T47D (cell line): ENCODE results near the gene DPPA4.

Experiments
- DNase-seq, 2 experiments: peaks; one replicate each; pipeline versions ENCODE4 v3.0.0 to v3.0.0-alpha.2; 2011 to 2012; ENCODE audit warnings: low read depth in 1 of 2, low spot score in 1 of 2
- JUND ChIP-seq: IDR thresholded peaks from 2 replicates; pipeline ENCODE4 v1.6.1; 2012; ENCODE audit warnings: low read depth
- in situ Hi-C: cut with HindIII; loops from 2 replicates; pipeline ENCODE4 v1.10.0; 2016; ENCODE audit warnings: low sequenced_read_pairs, low pct_unique_long_range_greater_than_20kb

Gene DPPA4

DNA sequence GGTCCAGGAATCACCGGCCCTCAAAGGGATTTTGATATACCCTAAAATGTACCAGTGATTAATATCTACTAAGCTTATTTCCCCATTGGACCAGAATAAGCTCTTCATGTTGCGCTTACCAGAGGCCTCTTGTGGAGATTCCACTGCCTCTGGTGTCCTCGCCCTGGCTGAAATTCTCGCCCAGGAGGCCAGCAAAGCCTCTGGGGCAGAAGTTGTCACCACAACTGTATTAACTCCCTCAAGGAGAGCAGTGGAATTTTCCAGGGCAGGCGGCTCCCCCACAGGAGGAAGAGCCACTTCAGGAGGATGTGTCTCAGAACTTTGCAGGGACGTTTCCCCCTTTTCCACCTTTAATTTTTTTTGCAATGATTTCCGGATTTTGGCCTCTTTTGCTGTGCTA lies 6.9 kb downstream of the DPPA4 start:
- in situ Hi-C loops, result no loop called here
- no peak for TF ChIP-seq JUND

DNA sequence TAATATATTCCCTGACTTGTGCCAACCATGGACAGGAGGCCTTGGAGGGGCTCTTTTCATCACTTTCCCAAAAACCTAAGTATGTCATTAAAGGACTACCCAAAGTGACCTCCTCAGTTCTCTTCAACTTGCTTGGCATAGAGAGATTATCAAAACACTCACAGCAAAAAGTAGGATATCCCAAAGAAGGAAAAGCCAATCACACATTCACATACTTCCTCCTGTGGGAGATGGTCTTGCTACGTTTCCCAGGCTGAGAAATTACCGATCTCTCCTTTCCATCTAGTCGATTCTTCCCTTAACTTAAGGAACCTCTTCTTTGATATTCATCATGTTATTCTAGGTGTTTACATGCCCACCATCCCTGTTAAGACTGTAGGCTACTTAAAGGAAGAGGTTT lies 9.1 kb downstream of the DPPA4 start:
- no peak for TF ChIP-seq JUND
- in situ Hi-C loops, result no loop called here
- no peak for DNase-seq

More for the DNA sequence above, 6.9 kb downstream of the DPPA4 start:
- no peak for DNase-seq

DNA sequence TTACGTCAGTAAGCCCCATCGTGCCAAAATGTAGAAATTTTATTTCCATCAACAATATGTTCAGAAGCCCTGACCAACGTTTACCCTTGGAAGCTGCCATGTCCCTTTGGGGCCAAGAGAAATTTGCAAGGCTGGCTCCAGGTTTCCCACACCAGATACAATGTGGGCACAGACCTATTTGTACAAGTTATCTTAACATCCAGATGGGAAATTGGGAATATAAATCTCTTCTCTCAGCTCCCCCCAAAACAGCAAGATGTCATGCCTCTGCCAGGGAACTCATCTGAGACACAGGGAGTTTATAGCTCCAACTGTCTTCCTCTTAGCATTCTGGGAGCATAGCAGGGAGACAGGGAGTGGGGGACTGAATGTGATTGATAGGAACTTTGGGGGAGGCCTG lies 11.7 kb downstream of the DPPA4 start:
- DNase-seq, result no peak

DNA sequence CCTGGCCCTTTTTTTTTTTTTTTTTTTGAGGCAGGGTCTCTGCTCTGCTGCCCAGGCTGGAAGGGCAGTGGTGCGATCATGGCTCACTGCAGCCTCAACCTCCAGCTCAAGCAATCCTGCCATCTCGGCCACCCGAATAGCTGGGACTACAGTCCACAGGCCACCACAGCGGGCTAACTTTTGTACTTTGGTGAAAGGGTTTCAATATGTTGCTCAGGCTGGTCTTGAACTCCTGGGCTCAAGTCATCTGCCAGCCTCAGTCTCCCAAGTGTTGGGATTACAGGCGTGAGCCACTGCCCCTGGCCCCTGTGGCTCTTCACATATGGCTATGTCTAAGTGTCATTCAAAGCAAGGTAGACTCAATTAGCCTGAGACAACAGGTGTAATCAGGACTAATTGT lies 12.2 kb downstream of the DPPA4 start:
- TF ChIP-seq JUND, result no peak
- DNase-seq, result no peak
- in situ Hi-C loops, result no loop called here

More for the DNA sequence above, 11.7 kb downstream of the DPPA4 start:
- in situ Hi-C loops, result no loop called here
- no peak for TF ChIP-seq JUND

DNA sequence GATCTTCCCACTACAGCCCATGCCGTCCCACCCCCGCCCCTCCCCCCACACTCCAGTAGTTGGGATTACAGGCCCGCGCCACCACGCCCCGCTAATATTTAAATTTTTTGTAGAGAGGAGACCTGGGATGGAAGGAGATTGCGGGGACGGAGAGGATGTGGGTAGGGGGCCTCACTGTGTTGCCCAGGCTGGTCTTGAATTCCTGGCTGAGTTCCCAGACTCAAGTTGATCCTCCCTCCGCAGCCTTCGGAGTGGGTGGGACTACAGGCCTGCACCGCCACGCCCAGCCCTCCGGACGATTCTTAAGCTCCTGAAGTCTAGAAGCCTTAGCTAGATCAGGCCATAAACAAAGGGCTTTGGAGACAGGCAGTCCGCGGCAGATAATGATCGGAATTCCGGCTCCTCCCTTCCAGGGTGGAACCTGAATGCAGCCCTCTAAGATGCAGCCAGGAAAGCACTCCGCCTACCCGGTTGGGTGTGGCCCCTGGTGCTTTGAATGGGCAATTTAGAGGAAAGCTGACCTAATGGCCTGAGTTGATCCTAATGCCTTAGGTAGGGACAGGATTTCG lies 21.1 kb downstream of the DPPA4 start, which contains the start of gene DPPA2:
Gene DPPA2 (minus strand): TSS at position 356 of the 569 bp plus-strand sequence. CDS start 1,975 bp downstream, outside the sequence.
- no peak for TF ChIP-seq JUND
- DNase-seq, result peak in 1 of 2 experiments; percentile 64
- in situ Hi-C loops, result no loop called here

DNA sequence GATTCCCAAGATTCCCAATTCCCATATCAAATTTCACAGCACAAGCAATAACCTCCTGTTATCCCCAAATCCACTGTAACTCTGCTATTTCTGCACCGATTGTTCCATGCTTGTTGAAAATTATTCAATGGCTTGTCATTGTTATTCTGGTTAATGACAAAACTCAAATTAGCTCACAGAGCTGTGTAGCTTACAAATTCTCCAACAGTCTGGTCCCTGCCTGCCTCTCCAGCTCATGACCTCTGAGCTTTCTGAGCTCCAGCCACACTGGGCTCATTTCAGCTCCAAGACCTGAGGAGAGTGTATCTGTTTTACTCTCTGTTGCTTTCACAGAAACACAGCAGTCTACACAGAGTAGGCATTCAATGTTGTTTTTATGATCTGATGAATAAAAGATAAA lies 24.3 kb downstream of the DPPA4 start:
- DNase-seq, result no peak
- in situ Hi-C loops, result no loop called here

DNA sequence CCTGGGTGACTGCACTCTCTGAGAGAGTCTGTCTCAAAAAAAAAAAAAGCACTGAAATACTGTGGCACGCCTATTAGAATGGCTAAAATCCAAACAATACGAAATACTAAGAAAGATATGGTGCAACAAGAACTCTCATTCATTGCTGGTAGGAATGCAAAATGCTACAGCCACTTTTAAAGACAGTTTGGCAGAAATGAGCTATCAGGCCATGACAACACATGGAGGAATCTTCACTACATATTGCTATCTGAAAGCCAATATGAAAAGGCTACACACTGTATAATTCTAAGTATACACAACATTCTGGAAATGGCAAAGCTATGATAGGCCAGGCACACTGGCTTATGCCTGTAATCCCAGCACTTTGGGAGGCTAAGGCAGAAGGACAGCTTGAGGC lies 39.9 kb downstream of the DPPA4 start:
- in situ Hi-C loops, result no loop called here
- no peak for DNase-seq
- TF ChIP-seq JUND, result no peak

More for the DNA sequence above, 24.3 kb downstream of the DPPA4 start:
- TF ChIP-seq JUND, result no peak

DNA sequence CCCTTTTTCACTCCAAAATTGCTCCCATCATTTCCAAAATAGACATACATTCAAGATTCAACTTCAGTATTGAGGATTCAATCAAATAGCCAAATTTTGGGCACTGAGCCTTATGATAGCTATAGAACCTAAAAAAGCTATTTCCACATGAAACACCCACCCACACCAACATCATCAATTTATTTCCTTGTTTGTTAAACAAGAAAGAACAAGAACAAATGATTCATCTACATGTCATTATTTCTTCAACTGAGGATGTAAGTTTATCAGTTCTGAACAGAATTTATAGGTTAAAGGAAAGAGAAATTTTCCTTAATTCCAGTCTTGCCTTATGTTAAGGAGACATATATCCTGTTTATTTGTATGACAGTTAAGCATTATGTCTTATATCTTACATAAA lies 53.3 kb downstream of the DPPA4 start:
- TF ChIP-seq JUND, result no peak
- no peak for DNase-seq
- in situ Hi-C loops, result no loop called here

DNA sequence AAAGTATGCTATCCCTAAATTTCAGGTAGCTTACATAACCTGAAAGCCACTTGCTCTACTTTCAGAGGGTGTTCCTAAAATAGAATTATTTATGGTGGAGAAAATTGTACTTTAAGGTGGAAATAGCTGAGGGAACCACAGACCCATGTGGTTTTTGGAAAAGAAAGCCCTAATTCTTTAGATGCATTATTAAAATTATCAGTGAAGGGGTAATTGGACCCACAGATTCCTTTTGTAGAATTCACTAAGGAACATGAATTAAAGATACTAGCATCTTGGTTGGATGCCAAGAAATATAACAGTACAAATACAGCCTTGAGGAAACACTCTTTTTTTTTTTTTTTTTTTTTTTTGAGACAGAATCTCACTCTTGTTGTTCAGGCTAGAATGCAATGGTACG lies 58.8 kb downstream of the DPPA4 start:
- in situ Hi-C loops, result no loop called here
- TF ChIP-seq JUND, result no peak
- no peak for DNase-seq

DNA sequence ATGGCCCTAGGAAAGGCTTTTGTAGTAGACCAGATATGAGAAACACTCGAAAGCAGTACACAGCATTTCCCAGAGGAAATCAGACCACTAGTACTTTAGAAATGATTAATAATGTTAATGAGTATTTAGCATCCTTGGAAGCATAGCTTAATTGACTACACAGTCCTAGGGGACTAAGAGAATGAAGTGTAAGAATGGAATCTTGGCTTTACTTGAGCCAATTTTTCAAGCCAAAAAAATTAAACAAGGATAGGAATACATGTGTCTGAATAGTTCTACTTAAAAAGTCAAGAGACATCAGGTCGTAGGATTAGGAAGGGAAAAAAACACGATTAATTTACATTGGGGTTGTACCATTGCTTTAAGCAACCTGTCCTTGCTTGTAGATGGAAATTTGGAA lies 59.2 kb downstream of the DPPA4 start:
- in situ Hi-C loops, result no loop called here
- TF ChIP-seq JUND, result no peak
- DNase-seq, result no peak
